ENCODE measurements around the gene MAPK12. TPM values are rescaled to one million over a fixed set of nuclear protein-coding genes. Genes with fewer than 3 reads are reported as not detected.

Gene MAPK12
- total and polyA plus RNA-seq, 2 donors (not counting 3 experiments of a cell fraction or from before 2014, with no cell fraction given) = 72.3 to 86.8 TPM

GRCh38 chr22:50289151-50289941, 27.9 kb upstream of the MAPK12 start:
- no peak overlapping the region for H3K27ac ChIP-seq (ENCODE audit: insufficient read depth, low read depth, low read length)
- H3K4me1 ChIP-seq (ENCODE audit: control insufficient read depth, extremely low read depth, insufficient read depth, low read length) = peaks cover 15% of the 10 kb centered on the region
- FAIRE-seq (no peak), DNase-seq (ENCODE audit: low read depth, low spot score) (no peak)
- H3K9me3 ChIP-seq (replicated peaks; ENCODE audit: control insufficient read depth, insufficient read depth, low read length) = no peaks in the 10 kb centered on the region
- BruUV-seq (replicated peaks) = no TSS peak
- no peak overlapping the region for H3K4me3 ChIP-seq (replicated peaks in 1 of 3; ENCODE audit: insufficient read depth in 1 of 3, low read depth in 1 of 3, low read length in 3 of 3)
- dilution Hi-C loops (cut with MboI; ENCODE audit: extremely low pct_ligation_motif_present, low sequenced_read_pairs) = no loop called here
- no peak overlapping the region for H3K4me2 ChIP-seq (ENCODE audit: insufficient read depth, low read length)
- intact Hi-C loops (cut with micrococcal nuclease) = no loop called here
- peaks cover 48% of the 10 kb centered on the region for H3K79me2 ChIP-seq (ENCODE audit: control insufficient read depth, insufficient read depth, low read length)
- H3K27me3 ChIP-seq (ENCODE audit: control insufficient read depth in 2 of 2, insufficient read depth in 2 of 2, low read length in 2 of 2) = no peaks in the 10 kb centered on the region
- no peaks in the 10 kb centered on the region for H4K20me1 ChIP-seq (replicated peaks; ENCODE audit: control insufficient read depth, extremely low read depth, insufficient read depth, low read length)
- H3K9ac ChIP-seq (replicated peaks; ENCODE audit: extremely low read depth, insufficient read depth, low read length) = no peak overlapping the region
- POLR2A ChIA-PET = no interaction called here
- H3K36me3 ChIP-seq (ENCODE audit: control insufficient read depth in 2 of 2, extremely low read depth in 1 of 2, insufficient read depth in 2 of 2, low read length in 2 of 2) = peaks cover 17 to 62% of the 10 kb centered on the region in 2 experiments
- H3K9me1 ChIP-seq (replicated peaks; ENCODE audit: control insufficient read depth, extremely low read depth, insufficient read depth, low read length) = no peaks in the 10 kb centered on the region
- CTCF ChIA-PET = interaction anchor here (1.3 to 5.8 kb wide), 2 partner anchors 13 to 38 kb away, joined by 4 to 29 read pairs; partner anchors contain the start of gene DENND6B
- TF ChIP-seq POLR2AphosphoS5 (IDR thresholded peaks at IDR 0.05; ENCODE audit: insufficient read depth, low read depth, low read length) = no peak
- H2AFZ ChIP-seq (ENCODE audit: low read depth, low read length) = no peak overlapping the region

- BruUV-seq (replicated peaks) = no TSS peak
- H3K79me2 ChIP-seq (ENCODE audit: control insufficient read depth, insufficient read depth, low read length) = peaks cover 38% of the 10 kb centered on the region
- FAIRE-seq (no peak), DNase-seq (ENCODE audit: low read depth, low spot score) (no peak)
- TF ChIP-seq POLR2A (IDR thresholded peaks at IDR 0.05; ENCODE audit: low read depth, low read length) = no peak
- no peak for TF ChIP-seq MYC (IDR thresholded peaks at IDR 0.05; ENCODE audit: low read depth, low read length)
- no peak for TF ChIP-seq EZH2 (IDR thresholded peaks at IDR 0.05; ENCODE audit: borderline replicate concordance, low read depth, low read length, severe bottlenecking)
- no peak for TF ChIP-seq MAX (IDR thresholded peaks at IDR 0.05; ENCODE audit: insufficient read depth, insufficient read length)
- TF ChIP-seq GATA2 (IDR thresholded peaks at IDR 0.05; ENCODE audit: insufficient read depth, insufficient read length, low read depth, low read length) = no peak
- TF ChIP-seq POLR2AphosphoS5 (IDR thresholded peaks at IDR 0.05; ENCODE audit: insufficient read depth, low read depth, low read length) = no peak
- TF ChIP-seq CTCF (IDR thresholded peaks at IDR 0.05; ENCODE audit: extremely low read depth in 1 of 2, insufficient read depth in 1 of 2, low read depth in 1 of 2, low read length in 2 of 2) = no peak
- TF ChIP-seq FOS (IDR thresholded peaks at IDR 0.05; ENCODE audit: borderline replicate concordance, insufficient read depth, low read length) = no peak
- no peak overlapping the region for H3K4me2 ChIP-seq (ENCODE audit: insufficient read depth, low read length)
- CTCF ChIA-PET = no interaction called here
- H3K27me3 ChIP-seq (ENCODE audit: control insufficient read depth in 2 of 2, insufficient read depth in 2 of 2, low read length in 2 of 2) = no peaks in the 10 kb centered on the region
- H3K9me1 ChIP-seq (replicated peaks; ENCODE audit: control insufficient read depth, extremely low read depth, insufficient read depth, low read length) = no peaks in the 10 kb centered on the region
- POLR2A ChIA-PET = no interaction called here
- H3K9ac ChIP-seq (replicated peaks; ENCODE audit: extremely low read depth, insufficient read depth, low read length) = no peak overlapping the region
- H3K36me3 ChIP-seq (ENCODE audit: control insufficient read depth in 2 of 2, extremely low read depth in 1 of 2, insufficient read depth in 2 of 2, low read length in 2 of 2) = peaks cover 23 to 74% of the 10 kb centered on the region in 2 experiments
- no peak overlapping the region for H3K4me3 ChIP-seq (replicated peaks in 1 of 3; ENCODE audit: insufficient read depth in 1 of 3, low read depth in 1 of 3, low read length in 3 of 3)
- intact Hi-C loops (cut with micrococcal nuclease) (no loop called here), dilution Hi-C loops (cut with MboI; ENCODE audit: extremely low pct_ligation_motif_present, low sequenced_read_pairs) (no loop called here)
- peaks cover 3% of the 10 kb centered on the region for H3K4me1 ChIP-seq (ENCODE audit: control insufficient read depth, extremely low read depth, insufficient read depth, low read length)
- H2AFZ ChIP-seq (ENCODE audit: low read depth, low read length) = no peak overlapping the region
- no peaks in the 10 kb centered on the region for H3K9me3 ChIP-seq (replicated peaks; ENCODE audit: control insufficient read depth, insufficient read depth, low read length)
- no peaks in the 10 kb centered on the region for H4K20me1 ChIP-seq (replicated peaks; ENCODE audit: control insufficient read depth, extremely low read depth, insufficient read depth, low read length)
- H3K27ac ChIP-seq (ENCODE audit: insufficient read depth, low read depth, low read length) = no peak overlapping the region
Observed at GRCh38 chr22:50287731-50288130, 26.2 kb upstream of the MAPK12 start.

Data from endothelial cell of umbilical vein (primary cell).